ENCODE data around the gene ITGA4.

The ITGA4 gene

GRCh38 chr2:181485638-181485946 lies 28.4 kb downstream of the ITGA4 start:
- FAIRE-seq (no peak), DNase-seq (ENCODE audit: extremely low spot score, insufficient read length, low read depth) (no peak)

GRCh38 chr2:181499231-181499630 lies 42.0 kb downstream of the ITGA4 start:
- FAIRE-seq = no peak
- no peak for DNase-seq (ENCODE audit: extremely low spot score, insufficient read length, low read depth)

GRCh38 chr2:181500201-181500600 lies 43.0 kb downstream of the ITGA4 start:
- DNase-seq (ENCODE audit: extremely low spot score, insufficient read length, low read depth) = no peak
- FAIRE-seq = no peak

GRCh38 chr2:181515719-181516118 lies 58.5 kb downstream of the ITGA4 start:
- FAIRE-seq = peak; percentile 35

GRCh38 chr2:181516992-181517391 lies 59.8 kb downstream of the ITGA4 start:
- no peak for FAIRE-seq

More at GRCh38 chr2:181515719-181516118, 58.5 kb downstream of the ITGA4 start:
- no peak for DNase-seq (ENCODE audit: extremely low spot score, insufficient read length, low read depth)

GRCh38 chr2:181517685-181518301 lies 60.6 kb downstream of the ITGA4 start:
- DNase-seq (ENCODE audit: extremely low spot score, insufficient read length, low read depth) (no peak), FAIRE-seq (no peak)

More at GRCh38 chr2:181516992-181517391, 59.8 kb downstream of the ITGA4 start:
- no peak for DNase-seq (ENCODE audit: extremely low spot score, insufficient read length, low read depth)

GRCh38 chr2:181520253-181520652 lies 63.1 kb downstream of the ITGA4 start:
- no peak for DNase-seq (ENCODE audit: extremely low spot score, insufficient read length, low read depth)
- FAIRE-seq = no peak

- DNase-seq (ENCODE audit: extremely low spot score, insufficient read length, low read depth) (no peak), FAIRE-seq (no peak)
Observed at GRCh38 chr2:181523756-181524155, 66.6 kb downstream of the ITGA4 start.

GRCh38 chr2:181526014-181526413 lies 68.8 kb downstream of the ITGA4 start:
- DNase-seq (ENCODE audit: extremely low spot score, insufficient read length, low read depth) (no peak), FAIRE-seq (peak; percentile 15)

GRCh38 chr2:181527058-181527457 lies 69.9 kb downstream of the ITGA4 start:
- FAIRE-seq (no peak), DNase-seq (ENCODE audit: extremely low spot score, insufficient read length, low read depth) (no peak)

- FAIRE-seq (no peak), DNase-seq (ENCODE audit: extremely low spot score, insufficient read length, low read depth) (no peak)
Observed at GRCh38 chr2:181528441-181528840, 71.3 kb downstream of the ITGA4 start.

- DNase-seq (ENCODE audit: extremely low spot score, insufficient read length, low read depth) = no peak
- FAIRE-seq = no peak
Observed at GRCh38 chr2:181536730-181537129, 79.5 kb downstream of the ITGA4 start.

- FAIRE-seq (no peak), DNase-seq (ENCODE audit: extremely low spot score, insufficient read length, low read depth) (no peak)
Observed at GRCh38 chr2:181540421-181540820, 83.2 kb downstream of the ITGA4 start.

- FAIRE-seq (peak; percentile 56), DNase-seq (ENCODE audit: extremely low spot score, insufficient read length, low read depth) (no peak)
Observed at GRCh38 chr2:181542170-181542569, 85.0 kb downstream of the ITGA4 start.

GRCh38 chr2:181546086-181546485 lies 88.9 kb downstream of the ITGA4 start:
- FAIRE-seq (no peak), DNase-seq (ENCODE audit: extremely low spot score, insufficient read length, low read depth) (no peak)

- no peak for FAIRE-seq
- no peak for DNase-seq (ENCODE audit: extremely low spot score, insufficient read length, low read depth)
Observed at GRCh38 chr2:181552808-181553207, 95.6 kb downstream of the ITGA4 start.

- DNase-seq (ENCODE audit: extremely low spot score, insufficient read length, low read depth) (no peak), FAIRE-seq (peak; percentile 24)
Observed at GRCh38 chr2:181553244-181553643, 96.1 kb downstream of the ITGA4 start.

GRCh38 chr2:181554061-181554830 lies 97.1 kb downstream of the ITGA4 start:
- DNase-seq (ENCODE audit: extremely low spot score, insufficient read length, low read depth) (no peak), FAIRE-seq (no peak)

- DNase-seq (ENCODE audit: extremely low spot score, insufficient read length, low read depth) (no peak), FAIRE-seq (no peak)
Observed at GRCh38 chr2:181558371-181558770, 101.2 kb downstream of the ITGA4 start.

- FAIRE-seq (no peak), DNase-seq (ENCODE audit: extremely low spot score, insufficient read length, low read depth) (no peak)
Observed at GRCh38 chr2:181563101-181563692, 106.0 kb downstream of the ITGA4 start.

- no peak for FAIRE-seq
- DNase-seq (ENCODE audit: extremely low spot score, insufficient read length, low read depth) = no peak
Observed at GRCh38 chr2:181566334-181567032, 109.3 kb downstream of the ITGA4 start.

Data from GM18507 (cell line).